Natural killer cell (primary cell): ENCODE results near the gene SLC4A4. TPM values are rescaled to one million over a fixed set of nuclear protein-coding genes. Genes with fewer than 3 reads are reported as not detected.

Experiments used
- ATAC-seq, 3 donors: fragments of 150-1000 bp in 2 of 3; fragments of 200-7000 bp in 1 of 3; cut with Tn5 transposase; 1 replicate in 1 of 3; 2 replicates in 2 of 3; pipeline ENCODE4 v1.10.0; 2021; ENCODE audit warnings: mild to moderate bottlenecking in 2 of 3, moderate library complexity in 2 of 3
- DNase-seq, 2 donors: peaks; one replicate each; pipeline versions ENCODE4 v3.0.0 to v3.0.0-alpha.2; 2013 to 2021; ENCODE audit warnings: mixed read lengths in 1 of 2
- H3K27ac ChIP-seq: one replicate; pipeline ENCODE4 v1.5.1; 2013; ENCODE audit warnings: mild to moderate bottlenecking, low read length
- H3K27me3 ChIP-seq: one replicate; pipeline ENCODE4 v1.6.1; 2013; ENCODE audit warnings: low read length; ENCODE audit not compliant: control insufficient read depth, insufficient read depth
- H3K36me3 ChIP-seq: one replicate; pipeline ENCODE4 v1.6.1; 2013; ENCODE audit warnings: low read length; ENCODE audit not compliant: control insufficient read depth, insufficient read depth
- H3K4me1 ChIP-seq: one replicate; pipeline ENCODE4 v1.6.1; 2013; ENCODE audit warnings: low read length; ENCODE audit not compliant: control insufficient read depth, insufficient read depth
- H3K4me3 ChIP-seq: one replicate; pipeline ENCODE4 v1.5.1; 2013; ENCODE audit warnings: low read length
- H3K9me3 ChIP-seq: one replicate; pipeline ENCODE4 v1.6.1; 2013; ENCODE audit warnings: low read length; ENCODE audit not compliant: control insufficient read depth, insufficient read depth
- H3K27ac Mint-ChIP-seq, 2 donors: one replicate each; pipeline ENCODE4 v1.8.0; 2022; ENCODE audit warnings: mild to moderate bottlenecking in 2 of 2, mixed read lengths in 2 of 2, moderate library complexity in 1 of 2
- H3K27me3 Mint-ChIP-seq, 2 donors: one replicate each; pipeline ENCODE4 v1.8.0; 2022; ENCODE audit warnings: low read depth in 2 of 2, mixed read lengths in 2 of 2
- H3K36me3 Mint-ChIP-seq: one replicate; pipeline ENCODE4 v1.8.0; 2022; ENCODE audit warnings: mixed read lengths
- H3K4me1 Mint-ChIP-seq, 2 donors: one replicate each; pipeline ENCODE4 v1.8.0; 2022; ENCODE audit warnings: mixed read lengths in 2 of 2
- H3K4me3 Mint-ChIP-seq: one replicate; pipeline ENCODE4 v1.8.0; 2022; ENCODE audit warnings: mild to moderate bottlenecking, moderate library complexity, mixed read lengths
- H3K9me3 Mint-ChIP-seq, 2 donors: one replicate each; pipeline ENCODE4 v1.8.0; 2022; ENCODE audit warnings: mixed read lengths in 2 of 2
- CTCF ChIP-seq: fragments of 200-600 bp; IDR thresholded peaks from one replicate; pipeline ENCODE4 v1.8.0; 2022; ENCODE audit warnings: antibody characterized with exemption
- WGBS: methylation state at CpG from one replicate; pipeline ENCODE4 v1.1.7; 2013; ENCODE audit warnings: missing lambda C conversion rate; ENCODE audit not compliant: insufficient coverage; 5-methylcytosine and 5-hydroxymethylcytosine counted together
- intact Hi-C: fragments of 100-400 bp; cut with micrococcal nuclease; formaldehyde crosslinking; loops from one replicate; pipeline ENCODE4 v1.14.2; 2022
- total RNA-seq, 4 donors: library from RNA; stranded (reverse); fragments of 120-200 nt in 1 of 4; gene quantifications; one replicate each; pipeline versions ENCODE4 v1.2.3 to v1.2.4, GENCODE V29; 2013 to 2022

The SLC4A4 gene
- total RNA-seq, 3 donors from 2014 or later (not counting 1 experiment from before 2014, with no cell fraction given): 17.9 to 20.4 (median 19.1) TPM

- no peak overlapping the region for H3K4me3 ChIP-seq
- Mint-ChIP-seq H3K9me3 (no peaks in the 10 kb centered on the region), H3K27me3 (peaks cover 0 to 7% of the 10 kb centered on the region in 2 donors), H3K27ac (no peak overlapping the region), H3K4me1 (no peaks in the 10 kb centered on the region), H3K4me3 (no peak overlapping the region), H3K36me3 (no peaks in the 10 kb centered on the region)
- no peak overlapping the region for H3K27ac ChIP-seq
- no peak for DNase-seq
- 63% methylated on average over 3 of the region's 3 CpGs for WGBS
- TF ChIP-seq CTCF: no peak
- no peaks in the 10 kb centered on the region for H3K36me3 ChIP-seq
- H3K4me1 ChIP-seq: no peaks in the 10 kb centered on the region
- no peaks in the 10 kb centered on the region for H3K9me3 ChIP-seq
- intact Hi-C loops: no loop called here
- H3K27me3 ChIP-seq: no peaks in the 10 kb centered on the region
- no peak for ATAC-seq
These were observed 260.8 kb downstream of the SLC4A4 start for GRCh38 chr4:71599578-71599977.

GRCh38 chr4:71602289-71602900 lies 263.6 kb downstream of the SLC4A4 start:
- no peak for DNase-seq
- Histone ChIP-seq H3K36me3 (no peaks in the 10 kb centered on the region), H3K27me3 (no peaks in the 10 kb centered on the region), H3K4me1 (no peaks in the 10 kb centered on the region), H3K9me3 (no peaks in the 10 kb centered on the region), H3K27ac (no peak overlapping the region), H3K4me3 (no peak overlapping the region)
- TF ChIP-seq CTCF: no peak
- Mint-ChIP-seq H3K36me3 (no peaks in the 10 kb centered on the region), H3K27me3 (peaks cover 0 to 7% of the 10 kb centered on the region in 2 donors), H3K4me3 (no peak overlapping the region), H3K4me1 (no peaks in the 10 kb centered on the region), H3K27ac (no peak overlapping the region), H3K9me3 (peaks cover under 1 to 3% of the 10 kb centered on the region in 2 donors)
- WGBS: 91% methylated on average over 4 of the region's 6 CpGs
- no peak for ATAC-seq
- intact Hi-C loops: no loop called here

GRCh38 chr4:71604785-71605184 lies 266.0 kb downstream of the SLC4A4 start:
- ATAC-seq (no peak), DNase-seq (no peak)
- 86% methylated on average over 5 of the region's 5 CpGs for WGBS
- Histone ChIP-seq H3K9me3 (no peaks in the 10 kb centered on the region), H3K4me3 (no peak overlapping the region), H3K27ac (no peak overlapping the region), H3K27me3 (no peaks in the 10 kb centered on the region), H3K36me3 (no peaks in the 10 kb centered on the region), H3K4me1 (no peaks in the 10 kb centered on the region)
- TF ChIP-seq CTCF: no peak
- Mint-ChIP-seq H3K27ac (no peak overlapping the region), H3K4me1 (no peaks in the 10 kb centered on the region), H3K4me3 (no peak overlapping the region), H3K36me3 (no peaks in the 10 kb centered on the region), H3K9me3 (peaks cover 3 to 5% of the 10 kb centered on the region in 2 donors), H3K27me3 (peaks cover 0 to 2% of the 10 kb centered on the region in 2 donors)
- intact Hi-C loops: no loop called here

- no peak for TF ChIP-seq CTCF
- Histone ChIP-seq H3K9me3 (no peaks in the 10 kb centered on the region), H3K27me3 (no peaks in the 10 kb centered on the region), H3K36me3 (no peaks in the 10 kb centered on the region), H3K27ac (no peak overlapping the region), H3K4me3 (no peak overlapping the region), H3K4me1 (no peaks in the 10 kb centered on the region)
- peaks cover 3 to 7% of the 10 kb centered on the region in 2 donors for H3K9me3 Mint-ChIP-seq
- DNase-seq (no peak), ATAC-seq (no peak)
- no peaks in the 10 kb centered on the region for H3K36me3 Mint-ChIP-seq
- WGBS: 76% methylated on average over 5 of the region's 5 CpGs
- intact Hi-C loops: no loop called here
- H3K27ac Mint-ChIP-seq: no peak overlapping the region
- no peaks in the 10 kb centered on the region for H3K4me1 Mint-ChIP-seq
- H3K4me3 Mint-ChIP-seq: no peak overlapping the region
- H3K27me3 Mint-ChIP-seq: peaks cover 0 to 9% of the 10 kb centered on the region in 2 donors
These were observed 268.3 kb downstream of the SLC4A4 start for GRCh38 chr4:71607109-71607508.
